GM21528 (cell line): Measurements from ENCODE around the gene STUM.

Experiments
- ATAC-seq: cut with Tn5 transposase; IDR thresholded peaks from one replicate; pipeline ENCODE4 v1.9.1; 2021; ENCODE audit warnings: mild to moderate bottlenecking, moderate library complexity; ENCODE audit not compliant: unreplicated experiment, low FRiP score

STUM gene

DNA sequence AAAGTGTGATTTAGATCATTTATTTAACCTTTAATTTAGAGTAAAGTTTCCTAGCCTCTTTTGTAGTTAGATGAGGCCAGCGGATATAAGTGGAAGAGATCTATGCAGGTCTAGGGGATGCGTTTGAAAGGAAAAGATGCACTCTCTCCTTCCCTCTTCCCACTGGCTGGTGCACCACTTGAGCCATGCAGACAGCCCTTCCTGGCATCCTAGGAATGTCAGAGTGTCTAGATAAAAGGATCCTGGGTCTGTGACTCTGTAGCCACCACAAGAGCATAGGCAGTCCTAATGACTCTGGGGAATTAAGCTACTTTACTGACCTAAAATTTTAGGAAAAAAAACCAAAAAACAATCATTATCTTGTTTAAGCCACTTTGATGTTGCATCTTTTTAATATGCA lies 16.0 kb upstream of the STUM start:
- no peak for ATAC-seq

DNA sequence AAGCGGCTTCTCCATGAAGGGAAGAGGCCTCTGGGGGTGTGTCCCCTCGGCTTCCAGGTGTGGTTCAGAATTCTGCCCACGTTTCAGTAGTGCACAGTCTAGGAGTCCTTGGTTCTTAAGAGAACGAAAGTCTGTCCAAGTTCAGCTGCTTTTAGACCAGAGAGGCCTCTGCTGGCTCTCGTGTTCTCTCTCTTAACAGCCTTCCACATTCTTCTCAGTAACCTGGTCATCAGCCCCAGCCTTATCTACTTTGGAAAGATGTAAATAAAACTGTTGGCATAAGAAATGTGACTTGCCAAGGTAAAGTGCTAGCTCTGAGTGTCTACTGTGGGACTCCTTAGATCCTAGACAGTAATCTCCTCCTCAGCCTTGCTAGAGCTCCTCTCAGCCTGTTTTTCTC lies 15.3 kb upstream of the STUM start:
- ATAC-seq: no peak

DNA sequence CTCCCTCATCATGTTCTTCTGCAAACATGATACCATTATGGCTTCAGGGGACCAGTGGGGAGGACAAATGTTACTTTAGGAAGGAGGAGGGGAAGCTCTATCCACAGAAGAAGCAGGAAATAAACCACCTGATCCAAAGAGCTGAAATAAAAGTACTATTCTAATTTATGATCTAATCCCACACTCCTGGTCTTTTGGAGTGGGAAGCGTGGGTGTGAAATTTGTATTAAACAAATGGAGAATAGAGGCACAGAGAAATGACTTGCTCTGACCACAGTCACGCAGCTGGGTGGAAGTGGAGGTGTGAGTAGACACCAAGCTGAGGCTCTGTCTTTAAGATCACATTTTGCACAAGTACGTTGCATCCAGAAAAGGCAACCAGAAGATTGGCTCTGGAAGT lies 14.5 kb upstream of the STUM start:
- ATAC-seq: no peak

DNA sequence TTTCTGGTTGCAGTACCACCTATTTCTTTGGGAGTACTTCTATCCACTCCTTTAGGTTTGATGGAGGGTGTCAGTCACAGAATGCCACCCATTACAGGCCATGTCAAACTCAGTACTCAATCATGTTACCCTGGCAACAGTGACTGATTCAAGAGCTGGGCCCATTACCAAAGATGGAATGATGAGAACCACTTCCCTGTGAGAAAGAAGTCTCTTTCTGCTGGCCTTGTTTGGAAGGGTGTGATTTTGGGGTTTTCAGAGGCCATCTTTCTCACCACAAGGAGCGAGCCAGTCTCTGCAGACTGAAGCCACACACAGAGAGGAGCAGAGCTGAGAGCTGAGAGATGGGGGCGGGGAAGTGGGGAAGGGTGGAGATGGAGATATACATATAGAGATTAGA lies 13.9 kb upstream of the STUM start:
- no peak for ATAC-seq

DNA sequence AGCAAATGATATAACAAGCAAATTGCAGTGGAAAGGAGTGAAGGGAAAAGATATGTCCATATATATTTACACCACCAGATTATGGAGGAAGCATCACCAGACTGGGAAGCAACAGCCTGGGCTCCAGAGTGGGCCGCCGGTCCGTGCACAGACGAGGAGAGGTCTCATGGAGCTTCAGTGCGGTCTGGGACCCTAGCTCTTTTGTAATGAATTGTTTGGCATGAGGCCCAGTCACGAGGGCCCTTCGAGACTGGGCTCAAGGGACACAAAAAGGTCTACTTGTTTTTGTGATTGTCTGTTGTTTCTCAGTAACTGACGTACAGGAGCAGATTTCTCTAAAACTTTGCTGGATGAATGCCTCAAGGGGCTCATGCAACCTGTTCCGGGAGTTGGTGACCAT lies 12.9 kb upstream of the STUM start:
- ATAC-seq: no peak

DNA sequence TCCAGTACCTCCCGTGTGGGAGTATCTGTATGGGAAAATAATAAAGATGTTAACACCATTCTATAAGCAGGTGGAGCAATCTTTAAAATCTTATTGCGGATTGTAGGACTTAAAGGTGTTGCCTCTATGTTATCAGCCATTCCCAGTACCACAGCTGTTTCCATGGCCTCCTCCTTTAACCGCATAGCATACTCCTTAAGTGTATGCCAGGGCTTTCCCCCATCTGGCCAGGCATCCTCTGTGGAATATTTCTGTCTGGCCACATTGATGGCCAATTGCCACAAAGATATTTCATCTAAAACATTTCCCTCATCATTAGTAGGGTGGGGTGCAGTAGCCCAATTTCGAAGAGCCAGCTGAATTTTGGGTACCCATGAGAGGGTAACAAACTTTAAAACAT lies 7.3 kb upstream of the STUM start:
- ATAC-seq: no peak

DNA sequence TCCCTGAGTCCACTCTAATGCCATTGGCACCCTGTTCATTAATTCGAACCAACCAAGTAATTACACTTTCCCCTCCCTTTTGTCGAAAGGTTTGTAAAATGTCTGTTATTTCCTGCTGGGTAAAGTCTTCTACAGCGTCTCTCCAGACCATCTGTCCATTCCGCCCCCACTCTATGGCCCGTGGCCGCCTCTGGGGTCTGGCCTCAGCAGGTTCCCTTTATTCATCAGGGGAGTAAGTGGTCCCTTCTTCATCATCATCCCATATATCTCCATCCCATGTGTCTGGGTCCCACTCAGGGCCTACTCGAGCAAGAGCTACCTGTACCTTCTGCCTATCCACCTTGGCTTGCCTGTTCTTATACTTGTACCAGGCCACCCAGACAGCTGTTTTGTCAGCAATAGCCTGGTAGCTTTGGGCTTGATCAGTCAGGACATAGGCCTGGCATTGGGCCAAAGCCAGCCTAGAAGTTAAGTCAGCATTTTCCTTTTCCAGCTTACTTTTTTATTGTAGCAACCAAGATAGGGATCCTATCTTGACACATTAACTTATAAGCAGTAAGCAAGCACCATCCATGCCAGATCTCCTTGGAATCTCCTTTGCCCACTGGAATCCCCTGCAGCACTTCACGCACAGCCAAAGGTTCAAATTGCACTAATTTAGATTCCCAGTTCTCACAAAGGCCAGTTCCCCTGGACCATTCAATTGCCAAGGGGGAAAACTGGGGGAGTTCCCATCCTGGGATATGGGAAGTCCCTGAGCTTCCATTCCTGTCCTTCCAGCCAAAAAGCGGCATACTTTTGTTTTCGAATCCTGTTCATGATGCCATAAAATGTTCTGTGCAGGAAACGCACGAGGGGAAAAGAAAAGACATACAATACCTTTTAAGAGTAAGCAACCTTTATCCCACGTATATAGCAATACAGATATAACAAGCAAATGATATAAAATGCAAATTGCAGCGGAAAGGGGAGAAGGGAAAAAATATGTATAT lies 6.6 kb upstream of the STUM start:
- ATAC-seq: no peak

DNA sequence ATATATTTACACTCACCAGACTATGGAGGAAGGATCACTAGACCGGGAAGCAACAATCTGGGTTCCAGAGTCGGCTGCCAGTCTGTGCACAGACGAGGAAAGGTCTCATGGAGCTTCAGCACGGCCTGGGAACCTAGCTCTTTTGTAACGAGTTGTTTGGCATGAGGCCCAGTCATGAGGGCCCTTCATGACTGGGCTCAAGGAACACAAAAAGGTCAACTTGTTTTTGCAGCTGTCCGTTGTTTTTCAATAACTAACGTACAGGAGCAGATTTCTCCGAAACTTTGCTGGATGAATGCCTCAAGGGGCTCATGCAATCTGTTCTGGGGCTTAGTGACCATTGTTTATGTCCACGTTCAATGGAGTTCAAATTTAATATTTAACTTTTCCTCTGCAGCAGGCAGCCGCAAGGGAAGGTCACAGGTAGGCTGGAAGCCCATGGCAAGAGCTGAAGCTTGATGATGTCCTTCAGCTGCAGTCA lies 5.9 kb upstream of the STUM start:
- no peak for ATAC-seq

DNA sequence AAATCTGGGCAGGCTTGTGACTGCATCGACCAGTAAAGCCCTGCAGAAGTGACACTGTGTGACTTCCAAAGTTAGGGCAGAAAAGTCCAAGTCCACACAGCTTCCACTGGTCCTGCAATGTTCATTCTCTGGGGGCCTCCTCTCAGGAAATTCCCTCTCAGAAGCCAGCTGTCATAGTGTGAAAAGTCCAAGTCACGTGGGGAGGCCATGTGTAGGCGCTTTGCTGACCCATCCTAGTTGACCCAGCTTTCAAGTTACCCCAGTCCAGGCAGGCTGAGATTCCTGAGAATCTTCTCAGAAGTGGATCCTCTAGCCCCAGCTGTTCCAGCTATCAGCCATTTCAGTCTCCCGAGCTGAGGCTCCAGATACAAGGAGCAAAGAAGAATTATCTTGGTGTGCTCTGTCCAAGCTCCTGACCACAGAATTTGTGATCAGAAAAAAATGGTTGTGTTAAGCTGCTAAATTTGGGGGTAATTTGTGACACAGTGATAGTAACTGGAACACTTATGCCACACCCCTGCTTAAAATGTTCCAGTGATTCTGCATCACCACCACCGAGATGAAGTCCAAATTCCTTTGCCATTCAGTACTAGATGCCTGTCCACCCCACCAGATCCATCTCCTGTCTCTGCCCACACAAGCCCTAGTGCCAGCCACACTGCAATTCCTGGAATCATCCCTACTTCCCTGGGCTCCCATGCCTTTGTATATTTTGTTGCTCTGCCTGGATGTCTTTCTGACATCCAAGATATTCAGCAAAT lies 2.5 kb upstream of the STUM start:
- no peak for ATAC-seq

DNA sequence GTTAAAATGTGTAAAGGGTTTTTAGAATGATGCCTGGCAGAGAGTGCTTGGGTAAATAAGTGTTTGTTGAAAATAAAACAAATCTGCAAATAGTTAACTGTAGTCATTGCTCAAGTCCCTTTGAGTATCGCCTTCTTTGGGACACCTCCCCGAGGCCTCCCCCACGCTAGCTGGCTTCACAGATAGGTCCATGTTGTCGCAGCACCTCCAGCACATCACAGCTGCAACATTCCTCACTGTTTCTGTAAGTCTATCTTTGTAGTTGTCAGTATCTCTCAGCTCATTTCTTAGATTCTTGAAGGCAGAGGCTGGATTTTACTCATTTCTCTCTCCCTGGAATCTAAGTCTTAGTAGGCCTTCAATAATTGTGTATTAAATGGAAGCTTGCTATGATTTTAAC lies 1.6 kb upstream of the STUM start:
- no peak for ATAC-seq

DNA sequence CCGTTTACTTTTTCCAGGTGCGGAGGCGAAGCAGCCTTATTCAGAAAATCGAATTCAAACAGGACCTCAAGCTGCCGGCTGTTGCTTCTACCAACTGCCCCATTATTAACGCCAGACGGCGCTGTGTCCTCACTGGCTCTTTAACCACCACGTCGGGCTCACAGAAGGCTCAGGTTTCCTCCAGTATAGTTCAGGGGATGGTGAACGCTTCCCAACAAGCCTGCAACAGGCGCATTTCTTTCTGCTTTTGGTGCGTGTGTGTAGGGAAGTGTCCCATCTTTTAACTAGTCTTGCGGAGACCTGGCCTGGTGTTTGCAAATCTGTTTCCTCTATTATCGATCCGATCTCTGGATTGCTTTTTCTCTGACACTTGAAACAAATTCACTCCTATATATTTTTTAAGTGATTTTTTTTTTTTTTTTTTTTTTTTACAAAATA lies 791 bp upstream of the STUM start:
- peak; percentile 67 for ATAC-seq

DNA sequence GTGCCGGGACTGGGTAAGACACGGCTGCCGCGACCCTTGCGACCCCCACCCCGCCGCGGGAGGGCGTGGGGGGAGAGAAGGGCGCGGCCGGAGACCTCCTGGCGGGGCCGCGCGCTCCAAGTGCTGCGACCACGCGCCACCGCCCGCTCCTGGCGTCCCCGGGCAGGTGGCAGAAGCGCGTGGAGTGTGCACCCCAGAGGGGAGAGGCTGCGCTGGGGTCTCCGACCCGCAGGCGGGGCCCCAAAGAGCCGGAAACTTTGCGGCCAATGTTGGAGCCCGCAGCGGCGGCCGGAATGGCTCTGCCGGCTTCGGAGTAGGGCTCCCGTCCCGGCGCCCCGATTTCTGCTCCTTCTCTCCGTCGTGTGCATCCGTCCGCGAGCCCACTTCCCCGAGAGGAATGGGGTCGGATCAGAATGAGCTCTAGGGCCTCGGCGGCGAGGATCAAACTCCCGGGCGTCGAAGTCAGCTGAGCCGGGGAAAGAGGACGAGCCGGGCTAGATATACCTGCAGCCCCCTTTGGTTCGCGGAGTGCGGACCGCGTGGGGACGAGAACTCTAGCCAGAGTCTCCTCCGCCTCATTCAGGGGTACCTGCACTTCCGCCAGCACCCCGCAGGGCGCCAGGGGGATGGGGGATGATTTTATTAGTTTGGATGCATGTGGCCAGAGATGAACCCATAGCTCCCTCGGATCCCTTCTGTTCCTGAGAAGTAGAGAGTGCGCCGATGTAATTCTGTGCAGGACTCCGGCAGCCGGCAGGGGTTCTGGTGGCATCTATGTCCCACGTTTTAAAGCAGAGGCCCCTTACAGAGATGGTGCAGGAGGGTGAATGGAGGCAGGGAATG lies 751 bp downstream of the STUM start:
- no peak for ATAC-seq

DNA sequence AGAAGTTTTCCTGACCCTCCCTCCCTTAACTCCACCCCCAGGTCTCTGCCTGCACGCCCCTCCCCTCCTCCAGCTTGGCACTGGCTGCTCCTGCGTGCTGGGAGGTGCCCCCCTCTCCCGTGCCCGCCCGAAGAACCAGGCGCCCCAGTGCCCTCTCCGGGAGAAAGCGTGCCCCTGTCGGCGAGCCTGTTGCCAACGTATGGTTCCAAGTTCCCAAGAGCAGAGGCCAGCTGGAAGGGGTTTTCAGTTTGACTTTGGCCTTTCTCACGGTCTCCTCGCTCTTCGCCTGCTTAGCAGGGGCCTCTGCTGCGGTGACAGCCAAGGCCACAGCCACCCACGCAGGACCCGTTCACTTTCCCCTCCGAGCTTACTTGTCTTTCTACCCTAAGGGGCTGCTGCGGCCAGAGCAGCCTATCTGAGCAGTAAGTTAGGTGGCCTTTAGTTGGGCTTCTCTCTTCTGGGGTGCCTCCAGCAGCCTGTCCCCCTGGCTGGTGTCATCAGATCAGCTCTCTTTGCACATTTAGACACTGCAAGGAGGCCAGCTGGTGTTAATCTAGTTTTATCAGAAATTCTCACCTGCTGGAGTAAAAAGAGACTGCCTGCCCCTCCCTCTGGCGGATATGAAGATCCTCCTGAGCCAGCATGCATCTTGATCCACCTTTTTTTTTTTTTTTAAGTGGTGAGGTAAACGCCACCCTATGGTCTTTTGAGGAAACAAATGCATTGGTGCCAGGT lies 1.5 kb downstream of the STUM start:
- no peak for ATAC-seq

DNA sequence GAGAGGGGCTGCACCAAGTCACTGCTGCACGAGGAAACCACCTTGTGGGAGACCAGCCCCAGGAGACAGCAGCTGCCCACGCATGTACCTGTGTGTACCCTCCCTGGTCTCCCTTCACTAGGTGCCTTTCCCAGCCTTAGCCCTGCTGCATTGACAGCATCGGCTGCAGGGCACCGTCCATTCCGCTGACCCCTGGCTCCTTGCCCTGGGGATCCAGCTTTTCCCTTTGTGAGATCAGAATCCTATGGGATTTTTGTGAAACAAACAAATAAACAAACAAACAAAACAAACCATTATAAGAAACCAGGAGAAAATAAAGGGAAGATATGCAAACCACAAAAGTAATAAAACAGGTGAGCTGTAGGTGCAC lies 2.1 kb downstream of the STUM start:
- no peak for ATAC-seq

DNA sequence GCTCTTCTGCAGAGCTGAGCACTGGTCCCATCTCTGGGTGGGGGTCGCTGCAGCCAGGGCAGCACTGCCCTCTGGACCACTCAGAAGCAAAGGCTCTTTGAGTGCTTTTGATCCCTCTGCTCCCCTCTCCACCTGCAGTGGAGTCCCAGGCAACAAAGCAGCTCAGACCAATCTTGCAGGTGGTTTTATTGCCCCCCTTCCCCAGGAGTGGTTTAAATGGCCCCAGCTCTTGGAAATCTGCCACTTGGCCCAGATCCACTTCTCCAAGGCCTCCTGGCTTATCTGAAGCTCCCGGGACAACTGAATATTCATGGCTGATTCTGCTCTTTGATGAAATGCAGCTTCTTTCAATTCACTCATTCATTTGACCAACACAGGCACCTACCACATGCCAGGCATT lies 2.7 kb downstream of the STUM start:
- ATAC-seq: no peak

DNA sequence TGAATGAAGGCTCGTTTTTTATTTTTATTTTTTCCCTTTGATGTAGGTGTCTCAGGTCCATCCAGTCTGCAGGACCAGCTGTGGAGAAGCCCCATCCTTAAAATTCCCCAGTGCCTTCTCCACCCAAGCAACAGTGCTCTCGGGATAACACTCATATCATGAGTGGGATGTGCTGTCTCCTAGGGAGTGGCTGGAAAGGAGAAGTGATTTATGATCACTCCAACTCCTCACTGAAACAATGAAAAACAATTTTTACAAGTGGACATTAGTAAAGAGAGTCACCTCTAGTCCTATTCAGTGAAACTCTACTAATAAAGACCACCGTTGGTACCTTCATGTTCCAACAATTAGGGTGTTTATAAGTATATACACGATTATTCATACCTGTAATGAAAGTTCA lies 3.5 kb downstream of the STUM start:
- ATAC-seq: no peak

DNA sequence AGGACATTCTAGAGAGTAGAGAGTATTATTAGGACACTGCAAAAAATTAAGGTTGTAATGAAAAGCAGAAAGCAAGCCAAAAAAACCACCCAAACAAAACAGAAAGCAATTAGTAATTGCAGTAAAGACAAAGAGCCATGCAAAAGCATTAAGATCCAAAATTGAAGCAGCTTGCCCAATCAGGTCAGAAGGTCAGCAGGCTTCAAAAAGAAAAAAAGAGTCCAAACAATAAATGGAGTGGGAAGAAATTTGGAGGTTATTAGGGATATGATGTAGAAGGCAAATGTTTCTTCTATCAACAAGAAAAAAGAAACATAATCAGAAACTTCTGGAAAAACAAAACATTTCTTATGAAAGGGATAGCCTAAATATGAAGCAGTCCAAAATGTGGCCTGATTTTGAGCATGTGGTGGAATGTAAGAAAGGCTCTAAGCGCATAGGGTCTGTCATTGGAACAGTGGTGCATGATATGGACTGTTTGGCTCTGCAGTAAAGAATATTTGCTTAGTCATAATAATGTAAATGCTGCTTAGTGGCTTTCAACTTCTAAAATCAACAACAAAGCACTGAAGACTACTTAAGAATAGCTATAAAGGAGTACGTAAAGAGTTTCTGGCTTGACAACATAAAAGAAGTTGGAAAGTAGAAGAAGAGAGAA lies 4.8 kb downstream of the STUM start:
- no peak for ATAC-seq

DNA sequence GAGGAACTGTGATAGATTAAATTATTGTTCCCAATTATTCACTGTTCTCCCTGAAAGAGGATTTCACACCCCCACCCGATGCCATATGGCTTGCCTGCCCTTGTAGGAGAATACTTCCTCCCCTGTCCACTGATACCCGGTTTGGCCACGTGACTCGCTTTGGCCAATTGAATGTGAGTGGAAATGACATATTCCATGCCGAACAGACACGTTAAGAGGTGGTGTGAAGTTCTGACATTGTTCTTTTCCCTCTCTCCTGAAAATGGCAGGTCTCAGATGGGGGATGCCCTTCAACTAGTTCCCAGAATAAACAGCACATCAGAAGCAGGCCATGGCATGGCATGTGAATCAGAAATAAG lies 5.3 kb downstream of the STUM start:
- no peak for ATAC-seq

DNA sequence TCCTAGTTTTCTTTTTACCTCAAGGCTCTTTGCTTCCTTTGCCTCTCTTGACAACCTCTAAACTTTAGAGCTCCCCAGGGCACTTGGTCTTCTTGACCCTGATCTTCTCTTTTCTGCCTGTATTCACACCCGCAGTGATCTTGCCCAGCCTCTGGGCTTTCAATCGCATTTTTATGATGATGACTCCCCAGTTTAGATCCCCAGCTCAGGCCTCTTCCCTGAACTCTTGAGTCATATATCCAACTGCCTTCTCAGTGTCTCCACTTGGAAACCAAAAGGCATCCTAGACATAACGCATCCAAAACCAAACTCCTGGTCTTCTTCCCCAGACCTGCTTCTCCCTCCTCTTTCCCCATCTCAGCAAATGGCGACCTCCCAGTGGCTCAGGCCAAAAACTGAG lies 6.5 kb downstream of the STUM start:
- no peak for ATAC-seq

DNA sequence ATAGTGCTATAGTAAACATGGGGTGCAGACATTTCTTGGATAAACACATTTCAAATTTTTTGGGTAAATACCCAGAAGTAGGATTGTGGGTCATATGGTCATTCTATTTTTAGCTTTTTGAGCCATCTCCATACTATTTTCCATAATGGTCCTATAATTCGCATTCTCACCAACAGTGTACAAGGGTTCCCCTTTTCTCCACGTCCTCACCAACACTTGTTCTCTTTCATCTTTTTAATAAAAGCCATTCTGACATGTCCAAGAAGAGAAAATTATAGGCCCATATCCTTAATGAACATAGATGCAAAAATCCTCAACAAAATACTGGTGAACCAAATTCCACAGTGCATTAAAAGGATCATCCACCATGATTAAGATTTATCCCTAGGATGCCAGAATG lies 8.9 kb downstream of the STUM start:
- no peak for ATAC-seq
